Left lung (tissue), 10 donors: ENCODE results near the gene SLC27A1. TPM values are rescaled to one million over a fixed set of nuclear protein-coding genes. Genes with fewer than 3 reads are reported as not detected.

ENCODE experiments used
- ATAC-seq: fragments of 200-7000 bp; cut with Tn5 transposase; one replicate; pipeline ENCODE4 v1.9.1; 2020; ENCODE audit warnings: moderate library complexity
- DNase-seq, 4 donors: peaks; one replicate each; pipeline ENCODE4 v3.0.0-alpha.2; 2013 to 2020
- H3K27ac ChIP-seq, 2 donors: fragments of 200-600 bp; sonication (generic) in 1 of 2; one replicate each; pipeline versions ENCODE4 v1.5.0 to v1.8.0; 2020 to 2021
- H3K27me3 ChIP-seq, 2 donors: fragments of 200-600 bp; sonication (generic) in 1 of 2; one replicate each; pipeline versions ENCODE4 v1.5.0 to v1.8.0; 2020 to 2021
- H3K36me3 ChIP-seq, 2 donors: fragments of 200-600 bp; sonication (generic) in 1 of 2; one replicate each; pipeline versions ENCODE4 v1.5.0 to v1.8.0; 2020 to 2021
- H3K4me1 ChIP-seq, 2 donors: fragments of 200-600 bp; one replicate each; pipeline ENCODE4 v1.8.0; 2021
- H3K4me3 ChIP-seq, 2 donors: fragments of 200-600 bp; sonication (generic) in 1 of 2; one replicate each; pipeline versions ENCODE4 v1.5.0 to v1.8.0; 2020 to 2021; ENCODE audit warnings: mild to moderate bottlenecking in 1 of 2
- H3K9me3 ChIP-seq, 2 donors: fragments of 200-600 bp; sonication (generic) in 1 of 2; one replicate each; pipeline versions ENCODE4 v1.5.0 to v1.8.0; 2020 to 2021
- intact Hi-C, 2 donors: fragments of 100-400 bp; cut with DNase I; formaldehyde crosslinking; loops; one replicate each; pipeline versions ENCODE4 v1.11.2 to v1.14.2; 2022
- polyA plus RNA-seq, 6 donors: library from polyadenylated mRNA; unstranded; fragments of 120-200 nt; gene quantifications; one replicate each; pipeline ENCODE4 v1.2.1, GENCODE V29; 2013; ENCODE audit not compliant: insufficient read length in 6 of 6
- total RNA-seq, 2 donors: library from RNA; stranded (reverse); fragmentation: NEBNext Ultra II Directional; extraction: Animal tissue kit (Norgen Biotek cat#: 25700); gene quantifications; one replicate each; pipeline ENCODE4 v1.2.1, GENCODE V29; 2021
- TF ChIP-seq, protein P1 (sequence below), 2 donors: fragments of 200-600 bp; sonication (generic) in 1 of 2; IDR thresholded peaks; one replicate each; pipeline versions ENCODE4 v1.5.0 to v1.8.0; 2021; ENCODE audit warnings: antibody characterized with exemption in 2 of 2
- donor health status: DM: no; HTN: yes; CAD: no.
- donor health status: DM: no; HTN: no; CAD: no.

The SLC27A1 gene
- total and polyA plus RNA-seq, 8 donors = 16.9 to 28.1 (median 24.1) TPM

DNA sequence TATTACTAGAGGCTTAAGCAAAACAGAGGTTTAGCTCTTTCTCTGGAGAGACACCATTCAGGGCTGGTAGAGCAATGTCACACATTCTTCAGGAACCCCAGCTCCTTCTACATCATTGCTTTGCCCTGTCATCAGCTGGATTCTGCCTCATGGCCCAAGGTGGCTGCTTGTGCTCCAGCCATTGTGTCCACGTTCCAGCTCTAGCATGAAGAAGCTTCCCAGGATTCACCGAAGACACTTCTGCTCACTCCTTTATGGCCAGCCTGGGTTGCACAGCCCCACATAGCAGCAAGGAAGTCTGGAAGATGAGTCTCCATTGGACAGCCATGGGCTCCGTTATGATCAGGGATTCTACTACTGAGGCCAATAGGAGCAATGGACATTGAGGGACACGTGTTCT lies 54.3 kb downstream of the SLC27A1 start:
- ATAC-seq (no peak), DNase-seq (no peak)
- H3K27ac ChIP-seq = no peak overlapping the region
- no peak overlapping the region for H3K4me3 ChIP-seq
- peaks cover 0 to 17% of the 10 kb centered on the region in 2 donors for H3K36me3 ChIP-seq
- peaks cover 0 to 2% of the 10 kb centered on the region in 2 donors for H3K9me3 ChIP-seq
- TF ChIP-seq, protein P1, sequence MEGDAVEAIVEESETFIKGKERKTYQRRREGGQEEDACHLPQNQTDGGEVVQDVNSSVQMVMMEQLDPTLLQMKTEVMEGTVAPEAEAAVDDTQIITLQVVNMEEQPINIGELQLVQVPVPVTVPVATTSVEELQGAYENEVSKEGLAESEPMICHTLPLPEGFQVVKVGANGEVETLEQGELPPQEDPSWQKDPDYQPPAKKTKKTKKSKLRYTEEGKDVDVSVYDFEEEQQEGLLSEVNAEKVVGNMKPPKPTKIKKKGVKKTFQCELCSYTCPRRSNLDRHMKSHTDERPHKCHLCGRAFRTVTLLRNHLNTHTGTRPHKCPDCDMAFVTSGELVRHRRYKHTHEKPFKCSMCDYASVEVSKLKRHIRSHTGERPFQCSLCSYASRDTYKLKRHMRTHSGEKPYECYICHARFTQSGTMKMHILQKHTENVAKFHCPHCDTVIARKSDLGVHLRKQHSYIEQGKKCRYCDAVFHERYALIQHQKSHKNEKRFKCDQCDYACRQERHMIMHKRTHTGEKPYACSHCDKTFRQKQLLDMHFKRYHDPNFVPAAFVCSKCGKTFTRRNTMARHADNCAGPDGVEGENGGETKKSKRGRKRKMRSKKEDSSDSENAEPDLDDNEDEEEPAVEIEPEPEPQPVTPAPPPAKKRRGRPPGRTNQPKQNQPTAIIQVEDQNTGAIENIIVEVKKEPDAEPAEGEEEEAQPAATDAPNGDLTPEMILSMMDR (IDR thresholded peaks at IDR 0.05) = no peak
- H3K4me1 ChIP-seq = peaks cover 4 to 23% of the 10 kb centered on the region in 2 donors
- intact Hi-C loops = no loop called here
- H3K27me3 ChIP-seq = peaks cover 0 to 26% of the 10 kb centered on the region in 2 donors

DNA sequence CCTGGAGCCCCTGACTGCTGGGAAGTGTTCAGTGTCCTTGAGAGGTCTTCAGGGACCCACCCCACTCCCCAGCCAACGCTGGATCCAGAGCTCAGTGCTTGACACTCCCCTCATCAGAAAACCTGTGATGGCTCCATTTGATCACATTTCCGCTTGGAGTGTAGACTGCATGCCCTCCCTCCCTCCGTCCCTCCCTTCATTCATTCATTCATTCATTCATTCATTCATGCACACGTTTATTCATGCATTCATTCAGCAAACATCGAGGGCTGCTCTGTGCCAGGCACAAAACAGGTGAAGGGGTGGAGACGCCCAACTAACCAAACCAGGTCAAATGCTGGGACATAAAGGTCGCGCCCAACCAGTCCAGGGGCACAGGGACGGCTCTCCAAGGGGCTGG lies 54.8 kb downstream of the SLC27A1 start:
- Histone ChIP-seq H3K36me3 (peaks cover 0 to 14% of the 10 kb centered on the region in 2 donors), H3K27ac (no peak overlapping the region), H3K4me1 (peaks cover 4 to 23% of the 10 kb centered on the region in 2 donors), H3K27me3 (peaks cover 0 to 30% of the 10 kb centered on the region in 2 donors), H3K9me3 (peaks cover 0 to 2% of the 10 kb centered on the region in 2 donors), H3K4me3 (no peak overlapping the region)
- DNase-seq (no peak), ATAC-seq (no peak)
- TF ChIP-seq, protein P1 (IDR thresholded peaks at IDR 0.05) = no peak
- intact Hi-C loops = no loop called here

DNA sequence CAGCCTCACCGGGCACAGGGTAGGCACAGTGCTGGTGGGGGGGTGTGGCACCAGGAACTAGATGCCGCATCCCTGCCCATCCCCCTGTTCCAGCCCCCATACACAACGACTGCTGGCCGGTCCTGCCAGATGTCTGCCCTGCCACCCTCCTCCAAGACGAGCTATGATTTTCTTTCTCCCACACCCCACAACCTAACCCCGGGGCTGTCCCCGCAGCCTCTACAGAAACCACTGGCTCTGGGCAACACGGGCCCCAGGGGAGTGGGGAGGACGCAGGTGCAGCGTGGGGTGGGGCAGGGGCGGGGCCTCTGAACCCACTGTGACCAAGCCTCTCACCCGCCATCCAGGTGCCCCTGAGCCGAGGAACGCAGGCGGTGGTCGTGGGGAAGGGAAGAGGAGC lies 56.6 kb downstream of the SLC27A1 start:
- intact Hi-C loops = no loop called here
- Histone ChIP-seq H3K27ac (no peak overlapping the region), H3K9me3 (peaks cover 0 to 2% of the 10 kb centered on the region in 2 donors), H3K4me3 (no peak overlapping the region), H3K4me1 (peaks cover 4 to 23% of the 10 kb centered on the region in 2 donors), H3K36me3 (no peaks in the 10 kb centered on the region), H3K27me3 (peaks cover 0 to 43% of the 10 kb centered on the region in 2 donors)
- TF ChIP-seq, protein P1 (IDR thresholded peaks at IDR 0.05) = no peak
- DNase-seq = no peak
- no peak for ATAC-seq

DNA sequence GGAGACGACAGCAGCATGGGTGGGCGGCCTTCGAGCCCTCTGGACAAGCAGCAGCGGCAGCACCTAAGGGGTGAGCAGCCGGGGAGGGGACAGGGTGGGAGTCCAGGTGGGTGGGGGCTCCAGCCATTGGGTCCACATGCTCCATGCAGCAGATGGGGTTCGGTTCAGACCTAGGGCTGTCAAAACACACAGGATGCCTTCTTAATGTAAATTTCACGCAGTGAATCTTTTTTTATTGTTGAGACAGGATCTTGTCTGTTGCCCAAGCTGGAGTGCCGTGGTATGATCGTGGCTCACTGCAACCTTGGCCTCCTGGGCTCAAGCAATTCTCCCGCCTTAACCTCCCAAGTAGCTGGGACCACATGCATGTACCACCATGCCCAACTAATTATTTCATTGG lies 57.0 kb downstream of the SLC27A1 start:
- no peak overlapping the region for H3K4me3 ChIP-seq
- DNase-seq (no peak), ATAC-seq (no peak)
- peaks cover 0 to 2% of the 10 kb centered on the region in 2 donors for H3K9me3 ChIP-seq
- peaks cover 4 to 20% of the 10 kb centered on the region in 2 donors for H3K4me1 ChIP-seq
- intact Hi-C loops = no loop called here
- TF ChIP-seq, protein P1 (IDR thresholded peaks at IDR 0.05) = no peak
- no peaks in the 10 kb centered on the region for H3K36me3 ChIP-seq
- H3K27me3 ChIP-seq = peaks cover 0 to 47% of the 10 kb centered on the region in 2 donors
- H3K27ac ChIP-seq = no peak overlapping the region

DNA sequence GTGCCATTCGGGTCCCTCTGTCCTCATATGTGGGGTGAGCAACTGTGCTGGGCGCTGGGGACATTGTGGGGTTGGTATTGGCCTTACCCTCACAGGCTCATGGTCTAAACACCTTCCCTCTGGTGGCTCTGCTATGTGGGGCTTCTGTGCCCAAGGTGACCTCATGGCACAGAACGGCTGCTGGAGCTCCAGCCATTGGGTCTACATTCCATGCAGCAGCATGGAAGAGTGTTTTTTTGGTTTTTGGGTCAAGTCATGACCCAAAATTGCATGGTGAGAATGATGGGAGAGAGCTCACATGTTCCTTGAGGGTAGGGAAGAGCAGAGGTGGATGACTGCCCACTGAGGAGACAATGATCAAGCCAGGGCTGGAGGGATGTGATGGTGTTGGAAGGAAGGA lies 58.3 kb downstream of the SLC27A1 start:
- Histone ChIP-seq H3K36me3 (no peaks in the 10 kb centered on the region), H3K4me3 (no peak overlapping the region), H3K27me3 (peaks cover 0 to 49% of the 10 kb centered on the region in 2 donors), H3K9me3 (peaks cover 0 to 2% of the 10 kb centered on the region in 2 donors), H3K4me1 (peaks cover 0 to 7% of the 10 kb centered on the region in 2 donors), H3K27ac (no peak overlapping the region)
- ATAC-seq (no peak), DNase-seq (no peak)
- intact Hi-C loops = no loop called here
- TF ChIP-seq, protein P1 (IDR thresholded peaks at IDR 0.05) = no peak
